Caco-2 (cell line): Measurements from ENCODE around the gene FURIN. TPM values are rescaled to one million over a fixed set of nuclear protein-coding genes. Genes with fewer than 3 reads are reported as not detected.

Experiments used
- BruUV-seq: library from RNA; stranded (reverse); fragments of 400-500 nt; replicated peaks from 2 replicates; lab custom pipeline; 2021; lab: Mats Ljungman, UMichigan
- CTCF ChIA-PET: fragments of 300-600 bp; sonication (Branson Sonifier 250); formaldehyde crosslinking; loops from one replicate; lab custom pipeline; 2022; ENCODE audit warnings: antibody characterized with exemption; lab: Charles Lee
- POLR2A ChIA-PET: fragments of 300-600 bp; sonication (Branson Sonifier 250); formaldehyde crosslinking; loops from one replicate; lab custom pipeline; 2022; ENCODE audit warnings: antibody characterized with exemption; lab: Charles Lee
- DNase-seq, 2 experiments: peaks; one replicate each; pipeline versions ENCODE4 v3.0.0 to v3.0.0-alpha.2; 2020 to 2022
- H3K27me3 ChIP-seq: replicated peaks from 2 replicates; pipeline ENCODE4 v1.6.0; 2011; ENCODE audit warnings: low read length; ENCODE audit not compliant: control insufficient read depth, insufficient read depth
- H3K36me3 ChIP-seq: 2 replicates; pipeline ENCODE4 v1.5.1; 2011; ENCODE audit warnings: low read length; ENCODE audit not compliant: control insufficient read depth, insufficient read depth
- H3K4me1 ChIP-seq: fragments of 250-450 bp; sonication (Bioruptor Pico); 2 replicates; pipeline ENCODE4 v1.5.1; 2020; ENCODE audit warnings: mild to moderate bottlenecking
- H3K4me3 ChIP-seq: 2 replicates; pipeline ENCODE4 v1.5.1; 2011; ENCODE audit warnings: low read depth, mild to moderate bottlenecking, control low read depth, low read length
- H3K9me3 ChIP-seq: fragments of 250-450 bp; sonication (Bioruptor Pico); 2 replicates; pipeline ENCODE4 v1.5.1; 2020; ENCODE audit warnings: mild to moderate bottlenecking, moderate library complexity
- H3K27ac Mint-ChIP-seq: one replicate; pipeline ENCODE4 v1.8.0; 2022; ENCODE audit warnings: mixed read lengths; ENCODE audit not compliant: unreplicated experiment
- H3K27me3 Mint-ChIP-seq: one replicate; pipeline ENCODE4 v1.8.0; 2022; ENCODE audit warnings: mixed read lengths; ENCODE audit not compliant: insufficient read depth, unreplicated experiment
- H3K36me3 Mint-ChIP-seq: one replicate; pipeline ENCODE4 v1.8.0; 2022; ENCODE audit warnings: mild to moderate bottlenecking, mixed read lengths; ENCODE audit not compliant: insufficient read depth, unreplicated experiment
- H3K4me1 Mint-ChIP-seq: one replicate; pipeline ENCODE4 v1.8.0; 2022; ENCODE audit warnings: low read depth, mixed read lengths; ENCODE audit not compliant: unreplicated experiment
- H3K4me3 Mint-ChIP-seq: one replicate; pipeline ENCODE4 v1.8.0; 2022; ENCODE audit warnings: mild to moderate bottlenecking, moderate library complexity, mixed read lengths; ENCODE audit not compliant: unreplicated experiment
- H3K9me3 Mint-ChIP-seq: one replicate; pipeline ENCODE4 v1.8.0; 2022; ENCODE audit warnings: mixed read lengths; ENCODE audit not compliant: unreplicated experiment
- intact Hi-C: fragments of 100-400 bp; cut with micrococcal nuclease; formaldehyde crosslinking; loops from one replicate; pipeline ENCODE4 v1.10.0; 2022; ENCODE audit not compliant: unreplicated experiment
- total RNA-seq: library from RNA; stranded (reverse); gene quantifications from 2 replicates; pipeline ENCODE4 v1.2.3, GENCODE V29; 2022
- TF ChIP-seq, protein P1 (sequence below), 2 experiments: fragments of 200-600 bp in 1 of 2; IDR thresholded peaks; 1 replicate in 1 of 2; 2 replicates in 1 of 2; pipeline versions ENCODE4 v1.5.1 to v1.8.0; 2011 to 2022; ENCODE audit warnings: antibody characterized with exemption in 1 of 2, control low read depth in 1 of 2, inconsistent platforms in 1 of 2, low read depth in 1 of 2, low read length in 1 of 2, mild to moderate bottlenecking in 1 of 2, moderate library complexity in 1 of 2; ENCODE audit not compliant: insufficient read depth in 1 of 2, severe bottlenecking in 1 of 2, unreplicated experiment in 1 of 2

FURIN gene
- total RNA-seq, 1 experiment from 2014 or later: 43.0 TPM

DNA sequence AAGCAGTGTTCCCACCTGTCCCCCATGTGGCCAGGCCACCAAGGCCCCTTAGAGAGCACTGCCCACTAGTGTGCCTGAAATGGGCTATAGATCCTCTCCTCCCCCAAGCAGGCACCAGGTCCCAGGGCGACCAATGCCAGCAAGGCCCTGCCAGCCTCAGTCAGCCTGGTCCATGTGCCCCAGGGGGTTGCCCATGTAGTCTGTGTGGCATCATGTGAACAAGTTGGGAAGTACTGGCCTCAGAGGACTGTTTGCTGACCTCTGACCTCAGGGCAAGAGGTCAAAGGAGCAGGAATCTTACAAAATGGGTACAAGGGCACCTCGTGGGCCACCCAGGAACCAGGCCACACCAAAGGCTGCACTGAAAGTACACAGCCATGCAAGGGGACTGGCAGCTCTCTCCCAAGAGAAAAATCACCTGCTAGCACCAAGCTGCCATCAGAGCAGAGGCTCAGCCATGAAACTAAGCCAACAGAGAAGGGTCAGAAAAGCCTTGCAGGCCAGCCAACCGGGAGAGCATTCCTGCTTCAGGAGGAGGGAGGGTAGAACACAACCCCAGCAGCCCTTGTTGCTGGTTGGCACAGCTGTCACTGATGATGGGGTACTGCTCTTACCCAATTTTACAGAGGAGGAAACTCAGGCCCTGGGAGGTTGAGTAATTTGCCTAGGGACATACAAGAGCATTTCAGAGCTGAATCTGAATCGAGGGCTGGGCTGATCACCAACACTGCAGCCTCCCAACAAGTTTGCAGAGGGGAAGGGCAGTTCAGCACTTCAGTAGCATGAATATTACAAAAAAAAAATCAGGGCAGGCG lies 5.2 kb upstream of the FURIN start:
- ChIA-PET CTCF (interaction anchor here (0.5 kb wide), 1 partner anchor 712 kb away, joined by 3 read pairs; no protein-coding TSS in a partner anchor), POLR2A (no interaction called here)
- Mint-ChIP-seq H3K9me3 (no peaks in the 10 kb centered on the region), H3K4me1 (peaks cover 26% of the 10 kb centered on the region), H3K36me3 (peaks cover 4% of the 10 kb centered on the region), H3K4me3 (no peak overlapping the region), H3K27me3 (no peaks in the 10 kb centered on the region), H3K27ac (no peak overlapping the region)
- no TSS peak for BruUV-seq
- no peaks in the 10 kb centered on the region for H3K36me3 ChIP-seq
- no peaks in the 10 kb centered on the region for H3K27me3 ChIP-seq
- TF ChIP-seq, protein P1, sequence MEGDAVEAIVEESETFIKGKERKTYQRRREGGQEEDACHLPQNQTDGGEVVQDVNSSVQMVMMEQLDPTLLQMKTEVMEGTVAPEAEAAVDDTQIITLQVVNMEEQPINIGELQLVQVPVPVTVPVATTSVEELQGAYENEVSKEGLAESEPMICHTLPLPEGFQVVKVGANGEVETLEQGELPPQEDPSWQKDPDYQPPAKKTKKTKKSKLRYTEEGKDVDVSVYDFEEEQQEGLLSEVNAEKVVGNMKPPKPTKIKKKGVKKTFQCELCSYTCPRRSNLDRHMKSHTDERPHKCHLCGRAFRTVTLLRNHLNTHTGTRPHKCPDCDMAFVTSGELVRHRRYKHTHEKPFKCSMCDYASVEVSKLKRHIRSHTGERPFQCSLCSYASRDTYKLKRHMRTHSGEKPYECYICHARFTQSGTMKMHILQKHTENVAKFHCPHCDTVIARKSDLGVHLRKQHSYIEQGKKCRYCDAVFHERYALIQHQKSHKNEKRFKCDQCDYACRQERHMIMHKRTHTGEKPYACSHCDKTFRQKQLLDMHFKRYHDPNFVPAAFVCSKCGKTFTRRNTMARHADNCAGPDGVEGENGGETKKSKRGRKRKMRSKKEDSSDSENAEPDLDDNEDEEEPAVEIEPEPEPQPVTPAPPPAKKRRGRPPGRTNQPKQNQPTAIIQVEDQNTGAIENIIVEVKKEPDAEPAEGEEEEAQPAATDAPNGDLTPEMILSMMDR (IDR thresholded peaks at IDR 0.05; ENCODE audit: insufficient read depth in 1 of 2, low read depth in 1 of 2, low read length in 1 of 2, severe bottlenecking in 1 of 2, unreplicated experiment in 1 of 2): no peak
- H3K9me3 ChIP-seq: no peaks in the 10 kb centered on the region
- peaks cover 30% of the 10 kb centered on the region for H3K4me1 ChIP-seq
- no peak for DNase-seq
- H3K4me3 ChIP-seq: no peak overlapping the region
- intact Hi-C loops: no loop called here

DNA sequence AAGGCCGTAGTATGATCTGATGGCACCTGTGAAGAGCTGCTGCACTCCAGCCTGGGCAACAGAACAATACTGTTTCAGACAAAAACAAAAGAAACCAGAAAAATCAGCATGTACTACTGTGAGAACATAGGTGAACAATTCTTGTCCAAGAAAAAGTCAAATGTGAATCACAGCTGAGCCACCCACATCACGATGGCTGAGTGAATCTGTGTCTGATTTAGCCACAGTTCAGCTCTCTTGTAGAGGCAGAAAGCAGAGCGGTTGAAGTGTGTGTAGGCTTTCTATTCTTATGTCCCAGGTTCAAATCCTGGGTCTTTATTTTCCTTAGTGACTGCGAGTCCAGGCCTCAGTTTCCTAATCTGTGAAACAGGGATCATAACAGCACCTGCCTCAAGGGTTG lies 4.4 kb upstream of the FURIN start:
- peaks cover 34% of the 10 kb centered on the region for H3K4me1 Mint-ChIP-seq
- Histone ChIP-seq H3K9me3 (no peaks in the 10 kb centered on the region), H3K4me3 (no peak overlapping the region), H3K27me3 (no peaks in the 10 kb centered on the region), H3K4me1 (peaks cover 38% of the 10 kb centered on the region), H3K36me3 (no peaks in the 10 kb centered on the region)
- TF ChIP-seq, protein P1 (IDR thresholded peaks at IDR 0.05; ENCODE audit: insufficient read depth in 1 of 2, low read depth in 1 of 2, low read length in 1 of 2, severe bottlenecking in 1 of 2, unreplicated experiment in 1 of 2): no peak
- H3K27ac Mint-ChIP-seq: no peak overlapping the region
- POLR2A ChIA-PET: no interaction called here
- peaks cover 4% of the 10 kb centered on the region for H3K36me3 Mint-ChIP-seq
- no peaks in the 10 kb centered on the region for H3K9me3 Mint-ChIP-seq
- CTCF ChIA-PET: interaction anchor here (0.5 kb wide), 1 partner anchor 712 kb away, joined by 3 read pairs; no protein-coding TSS in a partner anchor
- DNase-seq: no peak
- H3K4me3 Mint-ChIP-seq: no peak overlapping the region
- H3K27me3 Mint-ChIP-seq: no peaks in the 10 kb centered on the region
- intact Hi-C loops: no loop called here
- no TSS peak for BruUV-seq

DNA sequence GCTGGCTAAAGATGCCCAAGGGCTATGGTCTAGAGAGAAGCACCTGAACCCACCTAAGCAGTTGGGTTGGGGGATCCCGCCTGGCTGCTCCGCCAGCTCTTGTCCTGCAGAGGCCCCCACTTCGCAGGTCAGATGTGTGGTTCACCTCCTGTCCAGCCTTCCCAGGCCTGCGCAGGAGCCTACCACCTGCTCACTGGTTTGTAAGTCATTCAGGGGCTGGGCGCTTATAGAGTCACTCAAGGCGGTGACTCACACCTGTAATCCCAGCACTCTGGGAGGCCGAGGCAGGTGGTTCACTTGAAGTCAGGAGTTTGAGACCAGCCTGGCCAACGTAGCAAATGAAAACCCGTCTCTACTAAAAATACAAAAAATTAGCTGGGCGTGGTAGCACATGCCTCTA lies 3.9 kb upstream of the FURIN start:
- H3K27me3 ChIP-seq: no peaks in the 10 kb centered on the region
- Mint-ChIP-seq H3K4me3 (no peak overlapping the region), H3K4me1 (peaks cover 39% of the 10 kb centered on the region), H3K36me3 (peaks cover 4% of the 10 kb centered on the region), H3K9me3 (no peaks in the 10 kb centered on the region), H3K27ac (no peak overlapping the region), H3K27me3 (no peaks in the 10 kb centered on the region)
- DNase-seq: no peak
- H3K9me3 ChIP-seq: no peaks in the 10 kb centered on the region
- TF ChIP-seq, protein P1 (IDR thresholded peaks at IDR 0.05; ENCODE audit: insufficient read depth in 1 of 2, low read depth in 1 of 2, low read length in 1 of 2, severe bottlenecking in 1 of 2, unreplicated experiment in 1 of 2): no peak
- H3K4me3 ChIP-seq: no peak overlapping the region
- peaks cover 40% of the 10 kb centered on the region for H3K4me1 ChIP-seq
- ChIA-PET CTCF (no interaction called here), POLR2A (no interaction called here)
- no peaks in the 10 kb centered on the region for H3K36me3 ChIP-seq
- BruUV-seq: no TSS peak
- intact Hi-C loops: no loop called here
